ENCODE results near the gene CYBRD1. TPM values are rescaled to one million over a fixed set of nuclear protein-coding genes. Genes with fewer than 3 reads are reported as not detected.

The CYBRD1 gene
- total and polyA plus RNA-seq, 10 of the 15 experiments (the other 5 are each of a cell fraction or from before 2014, with no cell fraction given) = 10.8 to 51.9 (median 29.6) TPM

DNA sequence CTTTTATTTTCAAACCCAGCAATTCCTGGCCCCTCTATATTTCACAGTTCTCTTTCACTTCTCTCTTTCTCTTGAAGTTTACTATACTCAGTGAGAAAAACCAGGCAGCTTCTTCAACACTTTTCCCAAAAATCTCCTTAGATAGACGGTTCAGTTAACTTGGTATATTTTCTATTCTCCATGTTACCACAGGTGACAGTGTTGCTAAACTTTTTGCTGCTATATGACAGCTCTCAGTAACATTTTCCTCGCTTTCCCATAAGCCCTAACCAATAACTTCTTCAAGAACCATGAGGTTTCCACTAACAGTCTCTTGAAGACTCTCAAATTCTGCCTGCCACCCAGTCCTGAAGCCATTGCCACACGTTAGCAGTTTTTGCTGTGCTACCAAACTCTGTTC, 45.8 kb downstream of the CYBRD1 start:
- no peak overlapping the region for H3K4me3 ChIP-seq
- no peaks in the 10 kb centered on the region; the same call in 2 of the 3 replicates for H3K9me3 ChIP-seq (replicated peaks; ENCODE audit: control insufficient read depth, insufficient read depth, low read length)
- no peak overlapping the region for H2AFZ ChIP-seq (ENCODE audit: control insufficient read depth, low read depth, low read length)
- no TSS peak for BruUV-seq (replicated peaks)
- H3K4me1 ChIP-seq (ENCODE audit: control insufficient read depth, insufficient read depth, low read length) = no peaks in the 10 kb centered on the region
- no peak for FAIRE-seq
- H3K27ac ChIP-seq (ENCODE audit: control insufficient read depth, insufficient read depth) = no peak overlapping the region
- no peak for TF ChIP-seq MTA2 (IDR thresholded peaks at IDR 0.05; ENCODE audit: low read depth)
- TF ChIP-seq IRF4 (IDR thresholded peaks at IDR 0.05; ENCODE audit: low read depth, low read length) = no peak
- no peak for TF ChIP-seq MXI1 (IDR thresholded peaks at IDR 0.05; ENCODE audit: low read depth, low read length)
- TF ChIP-seq KAT2A (conservative IDR thresholded peaks at IDR 0.05; ENCODE audit: control insufficient read depth, low read depth, low read length) = no peak
- TF ChIP-seq YBX1 (IDR thresholded peaks at IDR 0.05) = no peak
- TF ChIP-seq BMI1 (IDR thresholded peaks at IDR 0.05; ENCODE audit: borderline replicate concordance) = no peak
- TF ChIP-seq CTCF (IDR thresholded peaks at IDR 0.05 in 2 of 3, conservative IDR thresholded peaks at IDR 0.05 in 1 of 3; ENCODE audit: control insufficient read depth in 2 of 3, extremely low read depth in 1 of 3, insufficient read depth in 1 of 3, low read depth in 3 of 3, low read length in 3 of 3) = peak; percentile 13 to 23 (median 23); a peak in 3 of 6 replicates
- TF ChIP-seq, protein P1, sequence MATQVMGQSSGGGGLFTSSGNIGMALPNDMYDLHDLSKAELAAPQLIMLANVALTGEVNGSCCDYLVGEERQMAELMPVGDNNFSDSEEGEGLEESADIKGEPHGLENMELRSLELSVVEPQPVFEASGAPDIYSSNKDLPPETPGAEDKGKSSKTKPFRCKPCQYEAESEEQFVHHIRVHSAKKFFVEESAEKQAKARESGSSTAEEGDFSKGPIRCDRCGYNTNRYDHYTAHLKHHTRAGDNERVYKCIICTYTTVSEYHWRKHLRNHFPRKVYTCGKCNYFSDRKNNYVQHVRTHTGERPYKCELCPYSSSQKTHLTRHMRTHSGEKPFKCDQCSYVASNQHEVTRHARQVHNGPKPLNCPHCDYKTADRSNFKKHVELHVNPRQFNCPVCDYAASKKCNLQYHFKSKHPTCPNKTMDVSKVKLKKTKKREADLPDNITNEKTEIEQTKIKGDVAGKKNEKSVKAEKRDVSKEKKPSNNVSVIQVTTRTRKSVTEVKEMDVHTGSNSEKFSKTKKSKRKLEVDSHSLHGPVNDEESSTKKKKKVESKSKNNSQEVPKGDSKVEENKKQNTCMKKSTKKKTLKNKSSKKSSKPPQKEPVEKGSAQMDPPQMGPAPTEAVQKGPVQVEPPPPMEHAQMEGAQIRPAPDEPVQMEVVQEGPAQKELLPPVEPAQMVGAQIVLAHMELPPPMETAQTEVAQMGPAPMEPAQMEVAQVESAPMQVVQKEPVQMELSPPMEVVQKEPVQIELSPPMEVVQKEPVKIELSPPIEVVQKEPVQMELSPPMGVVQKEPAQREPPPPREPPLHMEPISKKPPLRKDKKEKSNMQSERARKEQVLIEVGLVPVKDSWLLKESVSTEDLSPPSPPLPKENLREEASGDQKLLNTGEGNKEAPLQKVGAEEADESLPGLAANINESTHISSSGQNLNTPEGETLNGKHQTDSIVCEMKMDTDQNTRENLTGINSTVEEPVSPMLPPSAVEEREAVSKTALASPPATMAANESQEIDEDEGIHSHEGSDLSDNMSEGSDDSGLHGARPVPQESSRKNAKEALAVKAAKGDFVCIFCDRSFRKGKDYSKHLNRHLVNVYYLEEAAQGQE (IDR thresholded peaks at IDR 0.05; ENCODE audit: low read depth, low read length) = no peak
- H3K79me2 ChIP-seq (ENCODE audit: control insufficient read depth, insufficient read depth, low read length) = no peaks in the 10 kb centered on the region
- H3K36me3 ChIP-seq (ENCODE audit: control insufficient read depth in 2 of 2, insufficient read depth in 2 of 2, low read length in 1 of 2) = no peaks in the 10 kb centered on the region
- peak; percentile 43 for ATAC-seq
- in situ Hi-C loops (cut with MboI) = no loop called here
- ChIA-PET SMC1A (ENCODE audit: uncharacterized antibody, unreplicated experiment) (interaction anchor here (0.8 to 0.9 kb wide), 2 partner anchors 10 to 17 kb away, joined by 3 read pairs; no protein-coding TSS in a partner anchor), CTCF (interaction anchor here (0.8 to 2.1 kb wide), 5 partner anchors 16 to 124 kb away, joined by 3 to 8 read pairs (median 5); partner anchors contain the start of gene DYNC1I2), POLR2A (interaction anchor here (0.6 to 0.7 kb wide), 2 partner anchors 35 to 935 kb away, joined by 4 to 5 read pairs; no protein-coding TSS in a partner anchor), RAD21 (ENCODE audit: unreplicated experiment) (no interaction called here)
- intact Hi-C loops (cut with micrococcal nuclease; ENCODE audit: unreplicated experiment) = no loop called here
- H3K27me3 ChIP-seq (replicated peaks in 1 of 2; ENCODE audit: control insufficient read depth in 2 of 2, insufficient read depth in 2 of 2, low read length in 1 of 2) = peaks cover 0 to 1% of the 10 kb centered on the region in 2 experiments; a peak in 1 of 4 replicates
- H4K20me1 ChIP-seq (ENCODE audit: control insufficient read depth, insufficient read depth) = no peaks in the 10 kb centered on the region
- no peak overlapping the region for H3K9ac ChIP-seq (ENCODE audit: control insufficient read depth, insufficient read depth, low read length)
- no peak overlapping the region for H3K4me2 ChIP-seq (ENCODE audit: control insufficient read depth, insufficient read depth)
- DNase-seq (ENCODE audit: low read depth, low spot score) = no peak
- WGBS (ENCODE audit: insufficient coverage, insufficient replicate concordance, low lambda C conversion rate, missing lambda C conversion rate) = 58% methylated on average over 3 of the region's 3 CpGs
